BJ (cell line): ENCODE results near the gene ZNF593. TPM values are rescaled to one million over a fixed set of nuclear protein-coding genes. Genes with fewer than 3 reads are reported as not detected.

Source experiments
- CTCF ChIA-PET: fragments of 350-600 bp; formaldehyde crosslinking; extraction: SDS; loops from one replicate; lab custom pipeline; 2021; ENCODE audit warnings: antibody characterized with exemption, inconsistent platforms; lab: Yijun Ruan, JAX
- POLR2A ChIA-PET: fragments of 300-600 bp; sonication (Branson Sonifier 250); formaldehyde crosslinking; extraction: SDS; loops from one replicate; lab custom pipeline; 2021; ENCODE audit warnings: antibody characterized with exemption; lab: Charles Lee
- DNase-seq: peaks from one replicate; pipeline ENCODE4 v3.0.0-alpha.2; 2011; ENCODE audit warnings: low read depth
- H3K27me3 ChIP-seq: 2 replicates; pipeline ENCODE4 v1.6.0; 2011; ENCODE audit warnings: low read length; ENCODE audit not compliant: control insufficient read depth, insufficient read depth
- H3K36me3 ChIP-seq: 2 replicates; pipeline ENCODE4 v1.5.1; 2011; ENCODE audit warnings: low read length; ENCODE audit not compliant: control insufficient read depth, insufficient read depth
- H3K4me3 ChIP-seq: 2 replicates; pipeline ENCODE4 v1.5.1; 2011; ENCODE audit warnings: low read depth, mild to moderate bottlenecking, control low read depth, low read length
- CTCF ChIP-seq: IDR thresholded peaks from 2 replicates; pipeline ENCODE4 v1.5.1; 2011; ENCODE audit warnings: low read depth, mild to moderate bottlenecking, control low read depth, inconsistent platforms, low read length, moderate library complexity; ENCODE audit not compliant: insufficient read depth
- polyA plus RNA-seq: library from polyadenylated mRNA; depleted of rRNA; stranded (reverse); fragments of >200 nt; gene quantifications from 2 replicates; pipeline ENCODE4 v1.2.3, GENCODE V29; 2011

Gene ZNF593
- polyA plus RNA-seq, 1 experiment: 30.2 TPM

GRCh38 chr1:26125382-26125781 lies 44.3 kb upstream of the ZNF593 start:
- POLR2A ChIA-PET: no interaction called here

GRCh38 chr1:26125946-26126320 lies 43.8 kb upstream of the ZNF593 start:
- no peak for DNase-seq
- TF ChIP-seq CTCF: no peak
- no peak overlapping the region for H3K4me3 ChIP-seq
- CTCF ChIA-PET: interaction anchor here (0.7 to 6.8 kb wide), 4 partner anchors 13 to 109 kb away, joined by 3 to 76 read pairs (median 5); no protein-coding TSS in a partner anchor
- no peaks in the 10 kb centered on the region for H3K36me3 ChIP-seq
- H3K27me3 ChIP-seq: peaks cover 5% of the 10 kb centered on the region
- POLR2A ChIA-PET: no interaction called here

More at GRCh38 chr1:26125382-26125781, 44.3 kb upstream of the ZNF593 start:
- Histone ChIP-seq H3K36me3 (no peaks in the 10 kb centered on the region), H3K4me3 (no peak overlapping the region), H3K27me3 (0 out of 2 replicates have a peak, but pooled peaks cover 2% of the 10 kb centered on the region)
- TF ChIP-seq CTCF: no peak
- CTCF ChIA-PET: interaction anchor here (0.7 to 6.8 kb wide), 4 partner anchors 17 to 142 kb away, joined by 3 to 76 read pairs (median 4); no protein-coding TSS in a partner anchor
- DNase-seq: no peak

GRCh38 chr1:26126321-26127084 lies 43.2 kb upstream of the ZNF593 start:
- CTCF ChIA-PET: interaction anchor here (0.7 to 6.8 kb wide), 6 partner anchors 13 to 108 kb away, joined by 3 to 76 read pairs (median 4); no protein-coding TSS in a partner anchor
- Histone ChIP-seq H3K36me3 (no peaks in the 10 kb centered on the region), H3K4me3 (no peak overlapping the region), H3K27me3 (peaks cover 5% of the 10 kb centered on the region)
- TF ChIP-seq CTCF: no peak
- DNase-seq: no peak
- POLR2A ChIA-PET: interaction anchor here (0.6 kb wide), 1 partner anchor 132 kb away, joined by 6 read pairs; no protein-coding TSS in a partner anchor

- no peak for DNase-seq
- CTCF ChIA-PET: interaction anchor here (1.1 to 6.8 kb wide), 3 partner anchors 14 to 106 kb away, joined by 3 to 76 read pairs (median 6); no protein-coding TSS in a partner anchor
- Histone ChIP-seq H3K36me3 (no peaks in the 10 kb centered on the region), H3K27me3 (peaks cover 5% of the 10 kb centered on the region), H3K4me3 (no peak overlapping the region)
- TF ChIP-seq CTCF: no peak
- POLR2A ChIA-PET: no interaction called here
These were observed 42.2 kb upstream of the ZNF593 start for GRCh38 chr1:26127235-26128163.

GRCh38 chr1:26129778-26130177 lies 39.9 kb upstream of the ZNF593 start:
- ChIA-PET CTCF (interaction anchor here (0.7 to 6.8 kb wide), 6 partner anchors 12 to 234 kb away, joined by 3 to 76 read pairs (median 4); partner anchors contain the start of gene CEP85), POLR2A (no interaction called here)
- H3K27me3 ChIP-seq: peaks cover 5% of the 10 kb centered on the region
- no peak for DNase-seq
- no peaks in the 10 kb centered on the region for H3K36me3 ChIP-seq
- no peak overlapping the region for H3K4me3 ChIP-seq
- no peak for TF ChIP-seq CTCF
